Measurements from ENCODE around the gene SV2B.

DNA sequence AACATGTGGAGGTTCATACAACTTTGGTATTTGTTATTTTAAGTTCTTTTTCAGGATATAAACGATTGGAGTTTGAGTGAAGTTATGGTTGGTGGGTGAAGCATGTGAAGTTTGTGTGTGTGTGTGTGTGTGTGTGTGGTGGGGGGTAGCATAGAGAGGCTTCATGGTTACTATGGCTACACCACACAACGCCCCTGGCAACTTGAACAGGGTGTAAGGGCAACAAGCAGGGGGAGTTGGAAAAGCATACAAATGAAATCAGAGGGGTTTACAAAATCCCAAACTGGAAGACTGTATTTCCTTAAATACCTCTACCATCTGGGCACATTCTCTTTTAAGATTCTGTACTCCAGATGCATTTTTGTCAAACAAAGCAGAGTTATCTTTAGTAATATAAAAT, 207.5 kb downstream of the SV2B start:
- TF ChIP-seq, protein P1, sequence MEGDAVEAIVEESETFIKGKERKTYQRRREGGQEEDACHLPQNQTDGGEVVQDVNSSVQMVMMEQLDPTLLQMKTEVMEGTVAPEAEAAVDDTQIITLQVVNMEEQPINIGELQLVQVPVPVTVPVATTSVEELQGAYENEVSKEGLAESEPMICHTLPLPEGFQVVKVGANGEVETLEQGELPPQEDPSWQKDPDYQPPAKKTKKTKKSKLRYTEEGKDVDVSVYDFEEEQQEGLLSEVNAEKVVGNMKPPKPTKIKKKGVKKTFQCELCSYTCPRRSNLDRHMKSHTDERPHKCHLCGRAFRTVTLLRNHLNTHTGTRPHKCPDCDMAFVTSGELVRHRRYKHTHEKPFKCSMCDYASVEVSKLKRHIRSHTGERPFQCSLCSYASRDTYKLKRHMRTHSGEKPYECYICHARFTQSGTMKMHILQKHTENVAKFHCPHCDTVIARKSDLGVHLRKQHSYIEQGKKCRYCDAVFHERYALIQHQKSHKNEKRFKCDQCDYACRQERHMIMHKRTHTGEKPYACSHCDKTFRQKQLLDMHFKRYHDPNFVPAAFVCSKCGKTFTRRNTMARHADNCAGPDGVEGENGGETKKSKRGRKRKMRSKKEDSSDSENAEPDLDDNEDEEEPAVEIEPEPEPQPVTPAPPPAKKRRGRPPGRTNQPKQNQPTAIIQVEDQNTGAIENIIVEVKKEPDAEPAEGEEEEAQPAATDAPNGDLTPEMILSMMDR (IDR thresholded peaks at IDR 0.05 in 2 of 3, conservative IDR thresholded peaks at IDR 0.05 in 1 of 3; ENCODE audit: insufficient read depth in 2 of 3, low read depth in 1 of 3, low read length in 3 of 3) = no peak
- TF ChIP-seq, protein P2, sequence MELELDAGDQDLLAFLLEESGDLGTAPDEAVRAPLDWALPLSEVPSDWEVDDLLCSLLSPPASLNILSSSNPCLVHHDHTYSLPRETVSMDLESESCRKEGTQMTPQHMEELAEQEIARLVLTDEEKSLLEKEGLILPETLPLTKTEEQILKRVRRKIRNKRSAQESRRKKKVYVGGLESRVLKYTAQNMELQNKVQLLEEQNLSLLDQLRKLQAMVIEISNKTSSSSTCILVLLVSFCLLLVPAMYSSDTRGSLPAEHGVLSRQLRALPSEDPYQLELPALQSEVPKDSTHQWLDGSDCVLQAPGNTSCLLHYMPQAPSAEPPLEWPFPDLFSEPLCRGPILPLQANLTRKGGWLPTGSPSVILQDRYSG (tag; conservative IDR thresholded peaks at IDR 0.05; ENCODE audit: low read depth) = no peak
- TF ChIP-seq REST (IDR thresholded peaks at IDR 0.05; ENCODE audit: borderline replicate concordance) = no peak
- no peak for TF ChIP-seq REST (CRISPR knock-in tag; IDR thresholded peaks at IDR 0.05; ENCODE audit: low read depth)

All from K562 (cell line).